B cell (primary cell): Measurements from ENCODE around the gene NELFA.

Experiments
- EZH2 ChIP-seq: IDR thresholded peaks from 2 replicates; pipeline ENCODE4 v1.6.1; 2012; ENCODE audit warnings: borderline replicate concordance, low read depth, mild to moderate bottlenecking, moderate library complexity, low read length; ENCODE audit not compliant: insufficient read depth, poor library complexity, severe bottlenecking
- TF ChIP-seq, protein P1 (sequence below): fragments of 200-600 bp; IDR thresholded peaks from one replicate; pipeline ENCODE4 v1.8.0; 2022; ENCODE audit warnings: antibody characterized with exemption, mild to moderate bottlenecking

DNA sequence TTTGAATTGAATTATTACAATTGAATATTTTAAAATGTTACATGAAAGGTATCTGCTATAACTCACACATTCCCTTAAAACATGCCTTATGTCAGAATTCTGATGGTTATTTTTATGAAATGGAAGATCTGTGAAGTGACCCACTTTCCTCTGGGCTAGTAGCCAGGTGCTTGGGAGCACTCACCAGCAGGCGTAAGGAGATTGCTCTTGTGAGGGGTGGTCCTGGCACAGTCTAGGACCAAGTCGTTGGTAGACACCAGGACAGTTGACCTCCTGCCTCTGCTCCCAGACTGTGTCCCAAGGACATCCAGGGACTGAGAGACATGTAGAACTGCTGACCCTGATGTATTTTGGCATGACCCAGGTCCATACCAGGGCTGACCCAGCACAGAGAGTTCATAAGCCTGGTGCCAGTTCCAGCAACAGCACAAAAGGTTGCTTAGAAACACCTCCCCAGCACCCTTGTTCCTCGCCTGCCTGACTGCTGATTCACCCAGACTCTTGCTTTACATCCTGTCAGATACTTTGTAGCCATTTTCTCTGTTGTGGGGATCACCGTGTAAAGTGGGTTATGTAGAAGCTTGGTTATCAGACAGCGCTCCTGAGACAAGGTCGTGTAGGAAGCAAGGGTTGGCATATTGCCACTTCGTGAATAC, 48.5 kb downstream of the NELFA start:
- TF ChIP-seq, protein P1, sequence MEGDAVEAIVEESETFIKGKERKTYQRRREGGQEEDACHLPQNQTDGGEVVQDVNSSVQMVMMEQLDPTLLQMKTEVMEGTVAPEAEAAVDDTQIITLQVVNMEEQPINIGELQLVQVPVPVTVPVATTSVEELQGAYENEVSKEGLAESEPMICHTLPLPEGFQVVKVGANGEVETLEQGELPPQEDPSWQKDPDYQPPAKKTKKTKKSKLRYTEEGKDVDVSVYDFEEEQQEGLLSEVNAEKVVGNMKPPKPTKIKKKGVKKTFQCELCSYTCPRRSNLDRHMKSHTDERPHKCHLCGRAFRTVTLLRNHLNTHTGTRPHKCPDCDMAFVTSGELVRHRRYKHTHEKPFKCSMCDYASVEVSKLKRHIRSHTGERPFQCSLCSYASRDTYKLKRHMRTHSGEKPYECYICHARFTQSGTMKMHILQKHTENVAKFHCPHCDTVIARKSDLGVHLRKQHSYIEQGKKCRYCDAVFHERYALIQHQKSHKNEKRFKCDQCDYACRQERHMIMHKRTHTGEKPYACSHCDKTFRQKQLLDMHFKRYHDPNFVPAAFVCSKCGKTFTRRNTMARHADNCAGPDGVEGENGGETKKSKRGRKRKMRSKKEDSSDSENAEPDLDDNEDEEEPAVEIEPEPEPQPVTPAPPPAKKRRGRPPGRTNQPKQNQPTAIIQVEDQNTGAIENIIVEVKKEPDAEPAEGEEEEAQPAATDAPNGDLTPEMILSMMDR, result no peak
- no peak for TF ChIP-seq EZH2
